ENCODE results near the gene ENAH. TPM values are rescaled to one million over a fixed set of nuclear protein-coding genes. Genes with fewer than 3 reads are reported as not detected.

Gene ENAH
- total and polyA plus RNA-seq, 9 of the 15 experiments (the other 6 are each of a cell fraction or from before 2014, with no cell fraction given) = 0.03 to 1.2 (median 0.15) TPM

DNA sequence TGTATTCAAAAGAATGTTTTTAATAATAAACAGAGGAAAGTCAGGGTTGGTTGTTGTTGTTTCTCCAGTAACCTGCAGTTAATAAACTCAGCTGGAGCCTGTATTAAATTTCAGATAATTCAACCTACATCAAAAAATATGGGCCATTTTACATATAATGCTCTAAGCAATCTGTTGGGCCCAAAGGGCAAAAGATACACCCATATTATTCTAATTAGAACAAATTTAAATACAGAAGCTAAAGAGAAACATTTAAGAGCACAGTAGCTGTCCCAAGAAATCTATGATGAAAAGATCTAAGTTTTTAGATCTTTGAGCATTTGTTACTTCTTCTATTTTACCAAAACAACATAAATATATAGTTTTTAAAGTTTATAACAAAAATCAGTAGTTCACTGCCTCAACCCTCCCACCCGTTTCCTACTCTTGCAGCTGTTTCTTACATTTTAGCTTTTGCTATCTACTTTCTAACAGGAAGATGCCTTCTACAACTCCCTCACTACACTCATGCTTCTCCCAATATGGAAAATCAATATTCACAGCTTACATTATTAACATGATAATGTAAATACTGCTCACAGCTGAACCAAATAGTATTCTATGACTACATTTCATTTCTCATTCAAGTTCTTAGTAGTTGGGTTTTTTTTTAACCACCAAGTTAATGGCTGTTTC, 130.2 kb downstream of the ENAH start (continued):
- TF ChIP-seq, protein P1, sequence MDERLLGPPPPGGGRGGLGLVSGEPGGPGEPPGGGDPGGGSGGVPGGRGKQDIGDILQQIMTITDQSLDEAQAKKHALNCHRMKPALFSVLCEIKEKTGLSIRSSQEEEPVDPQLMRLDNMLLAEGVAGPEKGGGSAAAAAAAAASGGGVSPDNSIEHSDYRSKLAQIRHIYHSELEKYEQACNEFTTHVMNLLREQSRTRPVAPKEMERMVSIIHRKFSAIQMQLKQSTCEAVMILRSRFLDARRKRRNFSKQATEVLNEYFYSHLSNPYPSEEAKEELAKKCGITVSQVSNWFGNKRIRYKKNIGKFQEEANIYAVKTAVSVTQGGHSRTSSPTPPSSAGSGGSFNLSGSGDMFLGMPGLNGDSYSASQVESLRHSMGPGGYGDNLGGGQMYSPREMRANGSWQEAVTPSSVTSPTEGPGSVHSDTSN (CRISPR knock-in tag; IDR thresholded peaks at IDR 0.05; ENCODE audit: low read depth) = no peak
- TF ChIP-seq, protein P1 (tag; conservative IDR thresholded peaks at IDR 0.05; ENCODE audit: low read depth) = no peak

DNA sequence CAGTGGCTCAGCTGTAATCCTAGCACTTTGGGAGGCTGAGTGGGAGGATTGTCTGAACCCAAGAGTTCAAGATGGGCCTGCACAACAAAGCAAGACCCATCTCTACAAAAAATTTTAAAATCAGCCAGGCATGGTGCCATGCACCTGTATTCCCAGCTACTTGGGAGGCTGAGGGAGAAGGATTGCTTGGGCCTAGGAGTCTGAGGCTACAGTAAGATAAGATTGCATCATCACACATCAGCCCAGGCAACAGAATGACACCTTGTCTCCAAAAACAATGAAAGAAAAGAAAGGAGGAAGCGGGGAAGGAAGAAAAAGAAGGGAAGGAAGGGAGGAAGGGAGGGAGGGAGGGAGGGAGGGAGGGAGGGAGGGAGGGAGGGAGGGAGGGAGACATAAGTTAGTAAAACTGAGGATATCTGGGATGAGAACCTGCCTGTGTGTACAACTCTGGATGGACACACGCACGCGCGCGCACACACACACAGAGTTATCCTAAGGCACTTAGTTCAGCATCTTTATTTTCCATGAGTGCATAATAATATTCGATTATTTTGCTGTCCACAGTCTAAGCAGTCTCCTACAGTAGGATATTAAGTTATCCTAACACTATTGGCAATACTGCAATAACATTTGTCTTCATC, 132.2 kb downstream of the ENAH start:
- in situ Hi-C loops (cut with MboI) = no loop called here
- ChIA-PET CTCF (ENCODE audit: low intra/inter-chr PET ratio) (no interaction called here), POLR2A (interaction anchor here (0.6 to 1.6 kb wide), 5 partner anchors 10 to 267 kb away, joined by 3 to 5 read pairs (median 4); no protein-coding TSS in a partner anchor)
- H4K20me1 ChIP-seq (replicated peaks; ENCODE audit: control insufficient read depth, insufficient read depth, low read length) = no peaks in the 10 kb centered on the region
- H3K4me3 ChIP-seq = no peak overlapping the region
- 40% methylated on average over 6 of the region's 7 CpGs for WGBS (ENCODE audit: insufficient coverage, low coverage, missing lambda C conversion rate)
- no peaks in the 10 kb centered on the region for H3K36me3 ChIP-seq (ENCODE audit: control insufficient read depth, insufficient read depth, low read length)
- H3K79me2 ChIP-seq (ENCODE audit: control insufficient read depth, insufficient read depth, low read length) = no peaks in the 10 kb centered on the region; the same call in 2 of the 3 replicates
- no peaks in the 10 kb centered on the region for H3K9me1 ChIP-seq (ENCODE audit: control insufficient read depth, insufficient read depth, low read length)
- no TSS peak for BruUV-seq (replicated peaks)
- intact Hi-C loops (cut with micrococcal nuclease) = no loop called here
- no peaks in the 10 kb centered on the region for H3K9me3 ChIP-seq (replicated peaks; ENCODE audit: control insufficient read depth, insufficient read depth, low read depth, low read length)
- no peaks in the 10 kb centered on the region for H3K4me1 ChIP-seq (replicated peaks in 1 of 2; ENCODE audit: control insufficient read depth in 2 of 2, insufficient read depth in 2 of 2, low read length in 2 of 2)
- no peak overlapping the region for H3K9ac ChIP-seq (ENCODE audit: insufficient read depth in 1 of 2, low read depth in 2 of 2, low read length in 2 of 2)
- H3K27ac ChIP-seq (ENCODE audit: extremely low read depth, low read depth, low read length) = no peak overlapping the region
- H3K27me3 ChIP-seq (ENCODE audit: control insufficient read depth in 2 of 2, insufficient read depth in 2 of 2, low read length in 2 of 2) = peaks cover 18 to 29% of the 10 kb centered on the region in 2 experiments
- no peak overlapping the region for H2AFZ ChIP-seq (ENCODE audit: low read depth, low read length)
- FAIRE-seq (no peak), ATAC-seq (no peak), DNase-seq (ENCODE audit: extremely low read depth in 1 of 4, low spot score in 3 of 4) (no peak)
- no peak overlapping the region for H3K4me2 ChIP-seq (ENCODE audit: insufficient read depth, low read length)
- TF ChIP-seq, protein P2, sequence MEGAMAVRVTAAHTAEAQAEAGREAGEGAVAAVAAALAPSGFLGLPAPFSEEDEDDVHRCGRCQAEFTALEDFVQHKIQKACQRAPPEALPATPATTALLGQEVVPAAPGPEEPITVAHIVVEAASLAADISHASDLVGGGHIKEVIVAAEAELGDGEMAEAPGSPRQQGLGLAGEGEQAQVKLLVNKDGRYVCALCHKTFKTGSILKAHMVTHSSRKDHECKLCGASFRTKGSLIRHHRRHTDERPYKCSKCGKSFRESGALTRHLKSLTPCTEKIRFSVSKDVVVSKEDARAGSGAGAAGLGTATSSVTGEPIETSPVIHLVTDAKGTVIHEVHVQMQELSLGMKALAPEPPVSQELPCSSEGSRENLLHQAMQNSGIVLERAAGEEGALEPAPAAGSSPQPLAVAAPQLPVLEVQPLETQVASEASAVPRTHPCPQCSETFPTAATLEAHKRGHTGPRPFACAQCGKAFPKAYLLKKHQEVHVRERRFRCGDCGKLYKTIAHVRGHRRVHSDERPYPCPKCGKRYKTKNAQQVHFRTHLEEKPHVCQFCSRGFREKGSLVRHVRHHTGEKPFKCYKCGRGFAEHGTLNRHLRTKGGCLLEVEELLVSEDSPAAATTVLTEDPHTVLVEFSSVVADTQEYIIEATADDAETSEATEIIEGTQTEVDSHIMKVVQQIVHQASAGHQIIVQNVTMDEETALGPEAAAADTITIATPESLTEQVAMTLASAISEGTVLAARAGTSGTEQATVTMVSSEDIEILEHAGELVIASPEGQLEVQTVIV (CRISPR knock-in tag; IDR thresholded peaks at IDR 0.05; ENCODE audit: borderline replicate concordance) = no peak
- TF ChIP-seq THRAP3 (IDR thresholded peaks at IDR 0.05; ENCODE audit: borderline replicate concordance) (no peak), FOXK2 (conservative IDR thresholded peaks at IDR 0.05 in 1 of 2, IDR thresholded peaks at IDR 0.05 in 1 of 2; ENCODE audit: low read depth in 2 of 2) (no peak), ZC3H4 (CRISPR knock-in tag; IDR thresholded peaks at IDR 0.05; ENCODE audit: borderline replicate concordance) (no peak), CEBPG (CRISPR knock-in tag; IDR thresholded peaks at IDR 0.05) (peak; percentile 62), CEBPG (tag; conservative IDR thresholded peaks at IDR 0.05 in 1 of 2, IDR thresholded peaks at IDR 0.05 in 1 of 2) (peak; percentile 70 to 71; a peak in 2 of 4 replicates), HNRNPK (IDR thresholded peaks at IDR 0.05; ENCODE audit: low read depth, low read length, poor library complexity, severe bottlenecking) (peak; percentile 83), CEBPB (tag; IDR thresholded peaks at IDR 0.05) (peak; percentile 55; the same call in 1 of the 2 replicates), NCOA6 (IDR thresholded peaks at IDR 0.05) (no peak), GTF2E2 (tag; IDR thresholded peaks at IDR 0.05) (no peak), DIDO1 (tag; IDR thresholded peaks at IDR 0.05; ENCODE audit: low read depth) (no peak)
- TF ChIP-seq, protein P3, sequence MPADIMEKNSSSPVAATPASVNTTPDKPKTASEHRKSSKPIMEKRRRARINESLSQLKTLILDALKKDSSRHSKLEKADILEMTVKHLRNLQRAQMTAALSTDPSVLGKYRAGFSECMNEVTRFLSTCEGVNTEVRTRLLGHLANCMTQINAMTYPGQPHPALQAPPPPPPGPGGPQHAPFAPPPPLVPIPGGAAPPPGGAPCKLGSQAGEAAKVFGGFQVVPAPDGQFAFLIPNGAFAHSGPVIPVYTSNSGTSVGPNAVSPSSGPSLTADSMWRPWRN (IDR thresholded peaks at IDR 0.05; ENCODE audit: low read depth) = no peak
